ENCODE measurements around the gene CHTF8.

Gene CHTF8

GRCh38 chr16:69105501-69106361 is 26.7 kb downstream of the CHTF8 start, which contains the start of gene HAS3:
Gene HAS3 (plus strand): TSS chr16:69105653. CDS start chr16:69109396, 3,743 bp downstream.
- H3K4me1 ChIP-seq (ENCODE audit: control insufficient read depth, insufficient read depth, low read length) = no peaks in the 10 kb centered on the region; the same call in 1 of the 2 replicates
- CTCF ChIA-PET = interaction anchor here (0.6 to 2.2 kb wide), 9 partner anchors 11 to 577 kb away, joined by 3 to 11 read pairs (median 3); no protein-coding TSS in a partner anchor
- no peak for TF ChIP-seq REPIN1 (tag by site-specific recombination; IDR thresholded peaks at IDR 0.05; ENCODE audit: low read depth)
- TF ChIP-seq ZNF350 (tag by site-specific recombination; IDR thresholded peaks at IDR 0.05) = no peak
- no peak for TF ChIP-seq ZNF169 (tag by site-specific recombination; IDR thresholded peaks at IDR 0.05)
- TF ChIP-seq ZNF398 (tag by site-specific recombination; IDR thresholded peaks at IDR 0.05) = peak; percentile 7; the same call in 1 of the 2 replicates
- TF ChIP-seq HOXD13 (CRISPR knock-in tag; IDR thresholded peaks at IDR 0.05; ENCODE audit: borderline replicate concordance) = no peak
- peak; percentile 46 for TF ChIP-seq ZNF660 (tag by site-specific recombination; IDR thresholded peaks at IDR 0.05)
- no peak for TF ChIP-seq ZNF404 (tag by site-specific recombination; IDR thresholded peaks at IDR 0.05)
- TF ChIP-seq ZNF223 (tag by site-specific recombination; IDR thresholded peaks at IDR 0.05) = no peak
- TF ChIP-seq ZBTB20 (tag by site-specific recombination; IDR thresholded peaks at IDR 0.05) = peak; percentile 86
- no peak for TF ChIP-seq WT1 (tag by site-specific recombination; IDR thresholded peaks at IDR 0.05)
- TF ChIP-seq FEZF1 (tag by site-specific recombination; IDR thresholded peaks at IDR 0.05) = peak; percentile 53; the same call in 1 of the 2 replicates
- no peak for TF ChIP-seq ZNF266 (tag by site-specific recombination; IDR thresholded peaks at IDR 0.05; ENCODE audit: low read depth)
- TF ChIP-seq GLIS2 (tag by site-specific recombination; IDR thresholded peaks at IDR 0.05) = peak; percentile 75
- TF ChIP-seq ZNF645 (tag by site-specific recombination; IDR thresholded peaks at IDR 0.05) = no peak
- no peak for TF ChIP-seq ZNF26 (tag by site-specific recombination; IDR thresholded peaks at IDR 0.05)
- TF ChIP-seq ZNF133 (tag by site-specific recombination; IDR thresholded peaks at IDR 0.05) = no peak
- TF ChIP-seq OSR2 (tag by site-specific recombination; IDR thresholded peaks at IDR 0.05) = no peak
- peak; percentile 16; the same call in 1 of the 2 replicates for TF ChIP-seq PRDM10 (tag by site-specific recombination; IDR thresholded peaks at IDR 0.05)
- no peak for TF ChIP-seq ZNF621 (tag by site-specific recombination; IDR thresholded peaks at IDR 0.05)
- TF ChIP-seq KLF7 (tag by site-specific recombination; IDR thresholded peaks at IDR 0.05; ENCODE audit: borderline replicate concordance) = no peak
- no peak for TF ChIP-seq ELK4 (IDR thresholded peaks at IDR 0.05; ENCODE audit: borderline replicate concordance, low read depth, low read length)
- TF ChIP-seq ZBTB17 (tag by site-specific recombination; IDR thresholded peaks at IDR 0.05) = 0 out of 2 replicates have a peak, but pooled peaks have one; percentile 32
- TF ChIP-seq ZNF501 (tag by site-specific recombination; IDR thresholded peaks at IDR 0.05) = no peak
- TF ChIP-seq SP3 (tag by site-specific recombination; IDR thresholded peaks at IDR 0.05) = no peak
- no peak for TF ChIP-seq ZNF76 (tag by site-specific recombination; IDR thresholded peaks at IDR 0.05; ENCODE audit: borderline replicate concordance, low read depth)
- no peak for TF ChIP-seq ZNF184 (tag by site-specific recombination; IDR thresholded peaks at IDR 0.05)
- TF ChIP-seq ZBTB6 (tag by site-specific recombination; IDR thresholded peaks at IDR 0.05) = peak; percentile 38; the same call in 1 of the 2 replicates

More at GRCh38 chr16:69105501-69106361, 26.7 kb downstream of the CHTF8 start, which contains the start of gene HAS3:
- H3K9me3 ChIP-seq (ENCODE audit: control insufficient read depth, insufficient read depth, low read depth, low read length) = no peaks in the 10 kb centered on the region
- POLR2A ChIA-PET = interaction anchor here (0.6 to 1.2 kb wide), 5 partner anchors 12 to 319 kb away, joined by 3 to 6 read pairs (median 3); no protein-coding TSS in a partner anchor
- peak within 1 kb of the TSS; percentile 63; the same call in 1 of the 2 replicates for H3K27ac ChIP-seq (ENCODE audit: extremely low read depth, low read depth, low read length)
- peak within 1 kb of the TSS; percentile 49 for H3K4me3 ChIP-seq (ENCODE audit: low read depth, low read length)
- H3K36me3 ChIP-seq (ENCODE audit: control insufficient read depth in 2 of 2, insufficient read depth in 1 of 2, low read length in 2 of 2) = peaks cover 0 to 14% of the 10 kb centered on the region in 2 experiments; a peak in 1 of 3 replicates

Data from HEK293 (cell line).